Right lobe of liver (tissue), 4 donors: ENCODE results near the gene CDK2.
"Not testable (repeated sequence)": the region's sequence is repeated elsewhere in the genome, so short reads cannot be mapped to it uniquely, and the experiment has no call there.

ENCODE experiments used
- POLR2A ChIP-seq: fragments of 450-650 bp; IDR thresholded peaks from one replicate; pipeline ENCODE4 v1.6.1; 2017; ENCODE audit warnings: antibody characterized with exemption, mild to moderate bottlenecking
- TF ChIP-seq, protein P1 (sequence below), 4 donors: fragments of 200-600 bp in 3 of 4; fragments of 450-650 bp in 1 of 4; IDR thresholded peaks; one replicate each; pipeline versions ENCODE4 v1.5.1 to v1.8.0; 2016 to 2022; ENCODE audit warnings: antibody characterized with exemption in 4 of 4, mild to moderate bottlenecking in 2 of 4
- donor health status: DM: no; HTN: no; CAD: no.
- donor health status: DM: no; HTN: no; CAD: no.
- donor health status: DM: no; HTN: yes; CAD: no.

DNA sequence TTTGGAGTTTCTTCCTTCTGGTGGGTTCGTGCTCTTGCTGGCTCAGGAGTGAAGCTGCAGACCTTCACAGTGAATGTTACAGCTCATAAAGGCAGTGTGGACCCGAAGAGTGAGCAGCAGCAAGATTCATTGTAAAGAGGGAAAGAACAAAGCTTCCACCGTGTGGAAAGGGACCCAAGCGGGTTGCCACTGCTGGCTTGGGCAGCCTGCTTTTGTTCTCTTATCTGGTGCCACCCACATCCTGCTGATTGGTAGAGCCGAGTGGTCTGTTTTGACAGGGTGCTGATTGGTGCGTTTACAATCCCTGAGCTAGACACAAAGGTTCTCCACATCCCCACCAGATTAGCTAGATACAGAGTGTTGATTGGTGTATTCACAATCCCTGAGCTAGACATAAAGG, 32.9 kb downstream of the CDK2 start:
- TF ChIP-seq POLR2A, result not testable (repeated sequence)
- TF ChIP-seq, protein P1, sequence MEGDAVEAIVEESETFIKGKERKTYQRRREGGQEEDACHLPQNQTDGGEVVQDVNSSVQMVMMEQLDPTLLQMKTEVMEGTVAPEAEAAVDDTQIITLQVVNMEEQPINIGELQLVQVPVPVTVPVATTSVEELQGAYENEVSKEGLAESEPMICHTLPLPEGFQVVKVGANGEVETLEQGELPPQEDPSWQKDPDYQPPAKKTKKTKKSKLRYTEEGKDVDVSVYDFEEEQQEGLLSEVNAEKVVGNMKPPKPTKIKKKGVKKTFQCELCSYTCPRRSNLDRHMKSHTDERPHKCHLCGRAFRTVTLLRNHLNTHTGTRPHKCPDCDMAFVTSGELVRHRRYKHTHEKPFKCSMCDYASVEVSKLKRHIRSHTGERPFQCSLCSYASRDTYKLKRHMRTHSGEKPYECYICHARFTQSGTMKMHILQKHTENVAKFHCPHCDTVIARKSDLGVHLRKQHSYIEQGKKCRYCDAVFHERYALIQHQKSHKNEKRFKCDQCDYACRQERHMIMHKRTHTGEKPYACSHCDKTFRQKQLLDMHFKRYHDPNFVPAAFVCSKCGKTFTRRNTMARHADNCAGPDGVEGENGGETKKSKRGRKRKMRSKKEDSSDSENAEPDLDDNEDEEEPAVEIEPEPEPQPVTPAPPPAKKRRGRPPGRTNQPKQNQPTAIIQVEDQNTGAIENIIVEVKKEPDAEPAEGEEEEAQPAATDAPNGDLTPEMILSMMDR (IDR thresholded peaks at IDR 0.05), result not testable (repeated sequence)
